Mesenchymal stem cell (in vitro differentiated cells and primary cell): Measurements from ENCODE around the gene CLEC4M.

Experiments used
- DNase-seq: peaks from one replicate; pipeline ENCODE4 v3.0.0-alpha.2; 2013
- H2AFZ ChIP-seq: one replicate; pipeline ENCODE4 v1.6.1; 2013; ENCODE audit warnings: low read depth, mild to moderate bottlenecking, control low read depth, inconsistent platforms, low read length, moderate library complexity
- H2AK5ac ChIP-seq: 2 replicates; pipeline ENCODE4 v1.6.1; 2013; ENCODE audit warnings: low read length, moderate library complexity, mild to moderate bottlenecking, inconsistent platforms; ENCODE audit not compliant: severe bottlenecking
- H2BK120ac ChIP-seq: one replicate; pipeline ENCODE4 v1.6.1; 2013; ENCODE audit warnings: low read depth, mild to moderate bottlenecking, inconsistent platforms, low read length, moderate library complexity
- H2BK12ac ChIP-seq, 2 experiments: one replicate each; pipeline ENCODE4 v1.6.1; 2013; ENCODE audit warnings: inconsistent platforms in 2 of 2, low read length in 2 of 2, mild to moderate bottlenecking in 2 of 2, moderate library complexity in 2 of 2, control low read depth in 1 of 2
- H2BK15ac ChIP-seq: one replicate; pipeline ENCODE4 v1.6.1; 2013; ENCODE audit warnings: mild to moderate bottlenecking, low read depth, inconsistent platforms; ENCODE audit not compliant: poor library complexity, severe bottlenecking
- H2BK5ac ChIP-seq: 2 replicates; pipeline ENCODE4 v1.6.1; 2013; ENCODE audit warnings: low read depth, mild to moderate bottlenecking, low read length, control low read depth, inconsistent platforms; ENCODE audit not compliant: poor library complexity, severe bottlenecking
- H3K14ac ChIP-seq, 2 experiments: one replicate each; pipeline ENCODE4 v1.6.1; 2013; ENCODE audit warnings: inconsistent platforms in 2 of 2, low read length in 2 of 2, control low read depth in 1 of 2, mild to moderate bottlenecking in 1 of 2, moderate library complexity in 1 of 2
- H3K18ac ChIP-seq, 2 experiments: one replicate each; pipeline ENCODE4 v1.6.1; 2013; ENCODE audit warnings: inconsistent platforms in 2 of 2, low read length in 2 of 2, control low read depth in 1 of 2, low read depth in 1 of 2, mild to moderate bottlenecking in 1 of 2
- H3K23ac ChIP-seq, 2 experiments: one replicate each; pipeline ENCODE4 v1.6.1; 2013; ENCODE audit warnings: inconsistent platforms in 2 of 2, low read length in 2 of 2, mild to moderate bottlenecking in 2 of 2, moderate library complexity in 2 of 2, control low read depth in 1 of 2
- H3K27ac ChIP-seq: 2 replicates; pipeline ENCODE4 v1.5.1; 2013; ENCODE audit warnings: mild to moderate bottlenecking, moderate library complexity, low read length, control low read depth, inconsistent platforms; ENCODE audit not compliant: poor library complexity, severe bottlenecking
- H3K27me3 ChIP-seq, 2 experiments: 2 replicates each; pipeline versions ENCODE4 v1.6.1 to v1.7.0; 2013; ENCODE audit warnings: low read length in 2 of 2, mild to moderate bottlenecking in 2 of 2, moderate library complexity in 2 of 2, control low read depth in 1 of 2, inconsistent platforms in 1 of 2; ENCODE audit not compliant: control insufficient read depth in 1 of 2, insufficient read depth in 1 of 2
- H3K36me3 ChIP-seq, 2 experiments: 2 replicates each; pipeline versions ENCODE4 v1.6.1 to v1.7.0; 2013; ENCODE audit warnings: low read length in 2 of 2, control low read depth in 1 of 2, inconsistent platforms in 1 of 2, low read depth in 1 of 2, mild to moderate bottlenecking in 1 of 2; ENCODE audit not compliant: insufficient read depth in 2 of 2, control insufficient read depth in 1 of 2
- H3K4ac ChIP-seq, 2 experiments: one replicate each; pipeline ENCODE4 v1.6.1; 2013; ENCODE audit warnings: inconsistent platforms in 2 of 2, low read length in 2 of 2, mild to moderate bottlenecking in 2 of 2, moderate library complexity in 2 of 2, control low read depth in 1 of 2, low read depth in 1 of 2
- H3K4me1 ChIP-seq: 2 replicates; pipeline ENCODE4 v1.6.1; 2013; ENCODE audit warnings: low read depth, low read length, control low read depth; ENCODE audit not compliant: control insufficient read depth, insufficient read depth
- H3K4me2 ChIP-seq: 2 replicates; pipeline ENCODE4 v1.6.1; 2013; ENCODE audit warnings: low read length, mild to moderate bottlenecking, inconsistent platforms; ENCODE audit not compliant: poor library complexity, severe bottlenecking
- H3K4me3 ChIP-seq, 2 experiments: 2 replicates each; pipeline versions ENCODE4 v1.5.1 to v1.7.0; 2013; ENCODE audit warnings: low read length in 2 of 2, mild to moderate bottlenecking in 2 of 2, control low read depth in 1 of 2, low read depth in 1 of 2; ENCODE audit not compliant: insufficient read depth in 1 of 2
- H3K79me1 ChIP-seq: replicated peaks from 2 replicates; pipeline ENCODE4 v1.6.1; 2013; ENCODE audit warnings: mild to moderate bottlenecking, control low read depth, low read length, inconsistent platforms; ENCODE audit not compliant: poor library complexity, severe bottlenecking
- H3K9ac ChIP-seq: 2 replicates; pipeline ENCODE4 v1.7.0; 2013; ENCODE audit warnings: mild to moderate bottlenecking, low read length, moderate library complexity
- H3K9me3 ChIP-seq: 2 replicates; pipeline ENCODE4 v1.7.0; 2013; ENCODE audit warnings: mild to moderate bottlenecking, low read length; ENCODE audit not compliant: control insufficient read depth
- H4K8ac ChIP-seq: one replicate; pipeline ENCODE4 v1.6.1; 2013; ENCODE audit warnings: inconsistent platforms, mild to moderate bottlenecking, low read length, moderate library complexity
- H4K91ac ChIP-seq: one replicate; pipeline ENCODE4 v1.6.1; 2013; ENCODE audit warnings: mild to moderate bottlenecking, low read length, inconsistent platforms
- WGBS: methylation state at CpG from one replicate; pipeline ENCODE4 v1.1.7; 2013; ENCODE audit warnings: mixed read lengths; 5-methylcytosine and 5-hydroxymethylcytosine counted together

The CLEC4M gene

DNA sequence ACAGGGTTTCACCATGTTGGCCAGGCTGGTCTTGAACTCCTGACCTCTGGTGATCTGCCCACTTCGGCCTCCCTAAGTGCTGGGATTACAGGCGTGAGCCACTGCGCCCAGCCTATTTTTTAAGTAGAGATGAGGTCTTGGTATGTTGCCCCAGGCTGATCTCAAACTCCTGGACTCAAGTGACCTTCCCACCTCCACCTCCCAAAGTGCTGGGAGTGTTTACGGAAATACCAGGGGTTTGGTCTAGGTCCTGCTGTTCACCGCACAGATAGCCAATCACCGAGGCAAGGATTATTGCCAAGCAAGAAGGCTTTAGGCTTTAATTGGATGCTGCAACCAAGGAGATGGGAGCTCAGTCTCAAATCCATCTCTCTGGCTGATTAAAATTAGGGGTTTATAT lies 42.7 kb upstream of the CLEC4M start:
- Histone ChIP-seq H2AFZ (no peak overlapping the region), H4K91ac (no peak overlapping the region), H3K18ac (no peak overlapping the region), H3K4me3 (no peak overlapping the region), H3K4me1 (no peaks in the 10 kb centered on the region), H2BK12ac (no peak overlapping the region), H2BK15ac (no peak overlapping the region), H3K79me1 (no peaks in the 10 kb centered on the region), H3K4ac (no peak overlapping the region), H3K14ac (no peak overlapping the region), H3K9me3 (peaks cover 2% of the 10 kb centered on the region), H2AK5ac (no peak overlapping the region), H2BK120ac (no peak overlapping the region), H3K9ac (no peak overlapping the region), H3K36me3 (no peaks in the 10 kb centered on the region), H4K8ac (no peak overlapping the region), H3K23ac (no peak overlapping the region), H3K27me3 (peaks cover 0 to 40% of the 10 kb centered on the region in 2 experiments), H3K27ac (no peak overlapping the region), H2BK5ac (no peak overlapping the region), H3K4me2 (no peak overlapping the region)
- no peak for DNase-seq
- 78% methylated on average over 5 of the region's 6 CpGs for WGBS

DNA sequence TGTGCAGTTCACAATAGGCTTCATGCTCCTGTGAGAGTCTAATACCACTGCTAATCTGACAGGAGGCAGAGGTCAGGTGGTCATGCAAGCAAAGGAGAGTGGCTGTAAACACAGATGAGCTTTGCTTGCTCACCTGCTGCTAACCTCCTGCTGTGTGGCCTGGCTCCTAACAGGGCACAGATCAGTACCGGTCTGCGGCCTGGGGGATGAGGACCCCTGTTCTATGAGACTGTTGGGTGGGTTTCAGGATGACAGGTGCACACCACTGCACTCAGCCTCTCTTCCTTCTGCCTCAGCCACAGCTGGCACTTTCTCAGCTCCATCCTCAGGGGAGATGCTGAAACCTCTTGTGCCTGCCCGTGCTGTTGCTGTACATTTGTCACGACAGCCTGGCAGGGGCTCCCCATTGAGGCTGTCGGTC lies 40.8 kb upstream of the CLEC4M start:
- Histone ChIP-seq H3K4me1 (no peaks in the 10 kb centered on the region), H3K79me1 (no peaks in the 10 kb centered on the region), H4K91ac (no peak overlapping the region), H3K36me3 (no peaks in the 10 kb centered on the region), H2BK120ac (no peak overlapping the region), H3K4me2 (no peak overlapping the region), H3K14ac (no peak overlapping the region), H3K27me3 (peaks cover 0 to 48% of the 10 kb centered on the region in 2 experiments), H2BK12ac (no peak overlapping the region), H2BK15ac (no peak overlapping the region), H2BK5ac (no peak overlapping the region), H3K9ac (no peak overlapping the region), H2AK5ac (no peak overlapping the region), H3K4ac (no peak overlapping the region), H4K8ac (no peak overlapping the region), H3K9me3 (no peaks in the 10 kb centered on the region), H3K27ac (no peak overlapping the region), H3K18ac (no peak overlapping the region), H2AFZ (no peak overlapping the region), H3K4me3 (no peak overlapping the region), H3K23ac (no peak overlapping the region)
- 89% methylated on average over 5 of the region's 5 CpGs for WGBS
- no peak for DNase-seq

DNA sequence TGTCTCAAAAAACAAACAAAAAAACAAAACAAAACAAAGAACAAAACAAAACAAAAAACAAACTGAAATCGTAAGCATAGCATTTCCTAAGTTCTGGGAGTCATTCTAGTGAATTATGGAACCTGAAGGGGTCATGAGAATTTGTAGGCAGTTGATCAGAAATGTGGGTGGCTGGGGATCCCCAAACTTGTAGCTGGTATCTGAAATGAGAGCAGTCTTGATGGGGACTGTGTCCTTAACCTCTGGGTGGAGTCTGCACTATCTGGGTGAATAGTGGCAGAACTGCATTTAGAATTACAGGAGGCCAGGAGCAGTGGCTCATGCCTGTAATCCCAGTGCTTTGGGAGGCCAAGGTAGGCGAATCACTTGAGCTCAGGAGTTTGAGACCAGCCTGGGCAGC lies 37.3 kb upstream of the CLEC4M start:
- H2BK5ac ChIP-seq: no peak overlapping the region
- peaks cover 2% of the 10 kb centered on the region for H3K4me1 ChIP-seq
- no peak for DNase-seq
- H3K27me3 ChIP-seq: peaks cover 20 to 67% of the 10 kb centered on the region in 2 experiments
- no peak overlapping the region for H3K18ac ChIP-seq
- no peaks in the 10 kb centered on the region for H3K79me1 ChIP-seq
- H3K14ac ChIP-seq: no peak overlapping the region
- H3K23ac ChIP-seq: no peak overlapping the region
- H3K9ac ChIP-seq: no peak overlapping the region
- H2BK15ac ChIP-seq: no peak overlapping the region
- no peak overlapping the region for H2BK120ac ChIP-seq
- no peak overlapping the region for H2AK5ac ChIP-seq
- H4K91ac ChIP-seq: no peak overlapping the region
- no peak overlapping the region for H3K4me3 ChIP-seq
- no peak overlapping the region for H2AFZ ChIP-seq
- no peaks in the 10 kb centered on the region for H3K36me3 ChIP-seq
- no peak overlapping the region for H3K4me2 ChIP-seq
- no peak overlapping the region for H4K8ac ChIP-seq
- no peaks in the 10 kb centered on the region for H3K9me3 ChIP-seq
- H3K4ac ChIP-seq: no peak overlapping the region
- H2BK12ac ChIP-seq: no peak overlapping the region
- WGBS: 32% methylated on average over 2 of the region's 2 CpGs
- no peak overlapping the region for H3K27ac ChIP-seq

DNA sequence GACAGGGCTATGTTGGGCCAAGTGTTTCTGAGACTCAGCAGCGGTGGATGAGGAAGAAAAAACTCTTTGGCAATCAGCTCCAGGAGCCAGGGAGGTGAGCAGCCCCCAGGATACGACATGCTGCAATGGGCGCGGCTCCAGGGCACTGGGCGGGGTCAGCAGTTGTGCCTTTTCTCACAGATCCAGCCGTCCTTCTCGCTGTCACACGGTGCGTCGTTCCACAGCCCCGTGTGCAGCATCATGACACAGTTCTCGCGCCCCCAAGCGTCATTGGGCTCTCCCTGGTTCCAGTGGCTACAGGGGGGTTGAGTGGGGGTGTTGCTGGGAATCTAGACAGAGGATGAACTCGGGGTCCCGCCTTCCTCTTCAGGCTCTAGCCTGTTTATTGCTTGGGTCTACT lies 33.8 kb upstream of the CLEC4M start:
- WGBS: 26% methylated on average over 16 of the region's 16 CpGs
- no peak overlapping the region for H2AFZ ChIP-seq

More for the DNA sequence above, 33.8 kb upstream of the CLEC4M start:
- no peak overlapping the region for H3K18ac ChIP-seq
- H2BK15ac ChIP-seq: no peak overlapping the region
- H3K79me1 ChIP-seq: no peaks in the 10 kb centered on the region
- H2BK120ac ChIP-seq: no peak overlapping the region
- H4K91ac ChIP-seq: no peak overlapping the region
- H3K14ac ChIP-seq: no peak overlapping the region
- H2BK5ac ChIP-seq: no peak overlapping the region
- H3K36me3 ChIP-seq: no peaks in the 10 kb centered on the region
- no peak overlapping the region for H2BK12ac ChIP-seq
- no peak overlapping the region for H4K8ac ChIP-seq
- no peak overlapping the region for H3K4ac ChIP-seq
- no peak overlapping the region for H3K9ac ChIP-seq
- H3K27ac ChIP-seq: no peak overlapping the region
- no peak overlapping the region for H3K23ac ChIP-seq
- no peaks in the 10 kb centered on the region for H3K9me3 ChIP-seq
- no peak overlapping the region for H2AK5ac ChIP-seq
- peaks cover 2% of the 10 kb centered on the region for H3K4me1 ChIP-seq
- peaks cover 23 to 78% of the 10 kb centered on the region in 2 experiments for H3K27me3 ChIP-seq
- no peak for DNase-seq
- no peak overlapping the region for H3K4me3 ChIP-seq
- no peak overlapping the region for H3K4me2 ChIP-seq
